ENCODE data around the gene AKAP1.

DNA sequence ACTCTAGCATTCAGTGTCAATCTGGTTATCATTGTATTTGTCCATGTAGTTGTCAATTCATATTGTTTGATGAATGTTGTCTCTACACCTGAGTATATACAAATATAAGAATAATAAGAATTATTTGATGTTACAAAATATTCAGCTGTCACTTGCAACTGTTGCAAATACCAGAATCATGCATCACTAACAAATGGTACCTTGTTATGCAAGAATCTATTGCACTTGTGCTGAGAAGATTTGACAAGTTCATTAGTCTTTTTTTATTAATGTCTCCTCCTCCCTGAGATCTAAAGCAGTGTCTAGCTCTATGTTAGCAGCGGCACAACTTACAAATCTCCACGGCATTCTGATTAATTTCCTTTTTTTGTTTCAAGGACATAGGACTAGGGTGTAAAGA, 22.2 kb upstream of the AKAP1 start:
- TF ChIP-seq POLR2AphosphoS5 (IDR thresholded peaks at IDR 0.05) (no peak), POLR2A (IDR thresholded peaks at IDR 0.05) (no peak)
- TF ChIP-seq, protein P1, sequence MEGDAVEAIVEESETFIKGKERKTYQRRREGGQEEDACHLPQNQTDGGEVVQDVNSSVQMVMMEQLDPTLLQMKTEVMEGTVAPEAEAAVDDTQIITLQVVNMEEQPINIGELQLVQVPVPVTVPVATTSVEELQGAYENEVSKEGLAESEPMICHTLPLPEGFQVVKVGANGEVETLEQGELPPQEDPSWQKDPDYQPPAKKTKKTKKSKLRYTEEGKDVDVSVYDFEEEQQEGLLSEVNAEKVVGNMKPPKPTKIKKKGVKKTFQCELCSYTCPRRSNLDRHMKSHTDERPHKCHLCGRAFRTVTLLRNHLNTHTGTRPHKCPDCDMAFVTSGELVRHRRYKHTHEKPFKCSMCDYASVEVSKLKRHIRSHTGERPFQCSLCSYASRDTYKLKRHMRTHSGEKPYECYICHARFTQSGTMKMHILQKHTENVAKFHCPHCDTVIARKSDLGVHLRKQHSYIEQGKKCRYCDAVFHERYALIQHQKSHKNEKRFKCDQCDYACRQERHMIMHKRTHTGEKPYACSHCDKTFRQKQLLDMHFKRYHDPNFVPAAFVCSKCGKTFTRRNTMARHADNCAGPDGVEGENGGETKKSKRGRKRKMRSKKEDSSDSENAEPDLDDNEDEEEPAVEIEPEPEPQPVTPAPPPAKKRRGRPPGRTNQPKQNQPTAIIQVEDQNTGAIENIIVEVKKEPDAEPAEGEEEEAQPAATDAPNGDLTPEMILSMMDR (IDR thresholded peaks at IDR 0.05) = no peak

Measured in prostate gland (tissue), 2 donors.